NCI-H510A treated with DMSO at 0.1 percent for 48 hours (cell line): ENCODE results near the gene BRMS1.
"Not testable (repeated sequence)": the region's sequence is repeated elsewhere in the genome, so short reads cannot be mapped to it uniquely, and the experiment has no call there.

Source experiments
- DNase-seq: peaks from one replicate; lab custom pipeline; 2025; lab: John Stamatoyannopoulos, UW

BRMS1 gene, protein sequence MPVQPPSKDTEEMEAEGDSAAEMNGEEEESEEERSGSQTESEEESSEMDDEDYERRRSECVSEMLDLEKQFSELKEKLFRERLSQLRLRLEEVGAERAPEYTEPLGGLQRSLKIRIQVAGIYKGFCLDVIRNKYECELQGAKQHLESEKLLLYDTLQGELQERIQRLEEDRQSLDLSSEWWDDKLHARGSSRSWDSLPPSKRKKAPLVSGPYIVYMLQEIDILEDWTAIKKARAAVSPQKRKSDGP

DNA sequence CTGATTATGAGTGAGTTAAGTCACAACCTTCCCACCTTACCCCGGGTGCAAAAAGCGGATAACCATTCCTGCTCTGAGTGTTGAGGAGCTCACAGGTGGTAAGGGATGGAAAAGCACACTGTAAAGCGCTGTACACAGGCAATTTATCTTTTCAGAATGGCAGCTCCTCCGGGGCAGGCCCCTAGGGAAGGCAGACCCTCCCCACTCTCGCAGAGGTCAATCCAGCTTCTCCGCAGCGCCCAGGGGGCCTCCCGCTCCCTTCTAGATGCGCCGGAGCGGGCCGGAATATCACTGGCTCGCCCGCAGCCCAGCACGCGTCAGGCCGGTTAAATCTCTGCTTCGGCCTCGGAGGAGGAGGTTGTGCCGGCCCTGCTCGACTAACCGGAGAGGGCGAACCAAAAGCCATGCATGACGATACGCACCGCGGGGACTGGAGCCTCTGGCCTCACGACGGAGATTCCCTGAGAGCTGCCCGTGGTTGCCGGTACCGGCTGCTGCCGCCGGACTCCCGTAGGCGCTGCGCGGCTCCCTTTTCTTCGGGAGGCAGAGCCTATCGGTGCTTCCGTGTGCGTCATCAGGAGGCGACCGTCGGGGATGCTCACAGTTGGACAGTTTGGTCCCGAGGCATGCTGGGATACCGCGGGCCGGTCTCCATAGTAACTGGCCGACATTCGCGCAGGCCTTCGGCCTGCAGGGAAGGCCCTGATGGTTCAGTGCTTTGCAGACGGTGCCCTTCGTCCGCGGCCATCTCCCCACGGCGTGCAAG lies at the start of gene BRMS1:
BRMS1 (minus strand) TSS at position 555 of the 766 bp plus-strand sequence. CDS start 2,870 bp downstream, outside the sequence.
- peak; percentile 86 for DNase-seq

DNA sequence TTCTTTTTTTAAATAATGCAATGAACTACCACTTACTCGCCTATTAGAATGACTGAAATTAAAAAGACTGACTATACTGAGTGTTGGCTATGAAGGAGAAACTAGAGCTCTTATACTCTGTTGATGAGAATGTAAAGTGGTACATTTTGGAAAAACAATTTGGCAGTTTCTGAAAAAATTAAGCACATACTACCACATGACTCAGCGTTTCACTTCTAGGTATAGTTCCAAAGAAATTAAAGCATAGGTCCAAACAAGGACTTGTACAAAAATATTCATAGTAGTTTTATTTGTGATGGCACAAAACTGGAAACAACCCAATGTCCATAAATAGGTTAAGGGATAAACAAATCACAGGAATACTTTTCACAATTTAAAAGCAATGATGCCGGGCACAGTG lies 49.0 kb upstream of the BRMS1 start:
- DNase-seq = no peak

DNA sequence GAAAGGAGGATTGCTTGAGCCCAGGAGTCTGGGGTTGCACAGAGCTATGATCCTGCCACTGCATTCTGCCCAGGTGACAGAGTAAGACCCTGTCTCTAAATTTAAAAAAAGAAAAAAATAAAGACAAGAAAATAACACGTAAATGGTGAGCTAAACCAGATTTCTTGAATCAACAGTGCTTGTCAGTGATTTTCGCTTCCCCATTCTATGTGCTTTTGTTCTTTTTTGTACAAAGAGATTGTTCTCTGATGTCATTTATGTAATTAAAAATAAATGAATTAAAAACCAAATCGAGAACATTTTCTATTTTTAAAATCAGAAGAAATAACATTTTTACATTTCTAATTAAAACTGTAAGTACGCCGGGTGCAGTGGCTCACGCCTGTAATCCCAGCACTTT lies 46.4 kb upstream of the BRMS1 start:
- no peak for DNase-seq

DNA sequence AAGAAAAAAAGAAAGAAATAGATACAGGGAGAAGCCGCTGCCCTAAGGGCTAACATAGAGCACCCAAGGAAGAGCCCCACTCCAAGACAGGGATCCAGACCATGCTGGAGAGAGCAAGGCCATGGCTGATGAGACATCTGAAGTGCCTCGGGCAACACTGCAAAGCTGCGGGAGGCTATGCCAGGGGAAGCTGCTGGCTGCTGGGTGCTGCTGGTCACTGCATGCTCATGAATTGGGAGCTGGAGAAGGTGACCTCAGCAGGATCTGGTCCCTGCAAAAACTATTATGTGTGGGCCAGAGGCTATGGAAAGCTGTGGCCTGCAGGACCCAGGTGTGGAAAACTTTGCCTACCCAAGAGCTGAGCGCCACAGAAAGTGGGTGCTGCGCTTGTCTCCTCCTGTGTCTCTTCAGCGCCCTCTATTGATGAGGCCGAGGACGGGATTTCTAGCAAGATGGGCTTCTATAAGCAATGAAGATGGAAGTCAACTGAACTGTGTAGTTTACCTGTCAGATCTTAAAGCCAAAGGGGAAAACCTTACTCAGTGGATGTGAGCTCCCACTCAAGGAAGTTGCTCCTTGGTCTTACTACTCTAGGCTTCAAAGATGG lies 44.0 kb upstream of the BRMS1 start:
- peak; percentile 86 for DNase-seq

DNA sequence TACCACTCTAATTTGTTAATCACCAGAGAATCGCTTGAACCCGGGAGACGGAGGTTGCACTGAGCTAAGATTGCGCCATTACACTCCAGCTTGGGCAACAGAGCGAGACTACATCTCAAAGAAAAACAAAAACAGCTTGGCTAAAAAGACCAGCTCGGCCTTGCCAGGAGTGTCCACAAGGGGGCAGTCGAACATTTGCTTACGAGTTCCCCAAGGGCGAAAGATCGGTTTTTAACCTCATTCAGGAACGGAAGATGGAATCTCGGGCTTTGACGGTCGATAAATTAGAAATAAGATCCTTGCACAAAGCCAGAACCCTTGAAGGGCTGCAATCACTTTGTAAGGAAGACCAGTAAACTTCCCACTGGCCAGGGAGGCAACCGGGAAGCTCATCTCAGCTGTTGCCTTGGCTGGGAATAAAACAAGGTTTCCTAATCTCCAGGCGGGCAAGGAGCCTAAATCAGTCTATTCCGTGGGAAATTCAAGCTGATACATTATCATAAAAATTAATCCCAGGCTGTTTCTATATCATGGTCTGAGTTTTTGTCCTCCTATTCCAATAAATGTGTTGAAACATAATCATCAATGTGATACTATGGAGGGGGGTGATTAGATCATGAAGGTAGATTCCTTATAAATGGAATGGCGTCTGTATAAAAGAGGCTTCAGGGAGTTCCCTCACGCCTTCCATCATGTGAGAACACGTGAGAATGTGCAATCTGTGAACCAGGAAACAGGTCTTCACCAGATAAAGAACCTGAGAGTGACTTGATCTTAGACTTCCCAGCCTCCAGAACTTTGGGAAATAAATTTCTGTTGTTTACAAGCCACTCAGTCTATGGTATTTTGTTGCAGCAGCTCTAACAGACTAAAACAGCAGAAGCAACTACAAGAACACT lies 41.5 kb upstream of the BRMS1 start:
- DNase-seq = peak; percentile 76

DNA sequence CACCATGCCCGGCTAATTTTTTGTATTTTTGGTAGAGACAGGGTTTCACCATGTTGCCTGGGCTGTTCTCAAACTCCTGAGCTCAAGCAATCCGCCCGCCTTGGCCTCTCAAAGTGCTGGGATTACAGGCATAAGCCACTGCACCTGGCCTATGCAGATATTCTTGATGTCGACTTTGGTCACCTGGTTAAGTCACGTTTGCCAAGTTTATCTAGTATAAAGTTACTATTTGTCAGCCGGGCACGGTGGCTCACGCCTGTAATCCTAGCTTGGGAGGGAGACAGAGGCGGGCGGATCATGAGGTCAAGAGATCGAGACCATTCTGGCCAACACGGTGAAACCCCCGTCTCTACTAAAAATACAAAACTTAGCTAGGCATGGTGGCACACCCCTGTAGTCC lies 39.4 kb upstream of the BRMS1 start:
- peak; percentile 31 for DNase-seq

DNA sequence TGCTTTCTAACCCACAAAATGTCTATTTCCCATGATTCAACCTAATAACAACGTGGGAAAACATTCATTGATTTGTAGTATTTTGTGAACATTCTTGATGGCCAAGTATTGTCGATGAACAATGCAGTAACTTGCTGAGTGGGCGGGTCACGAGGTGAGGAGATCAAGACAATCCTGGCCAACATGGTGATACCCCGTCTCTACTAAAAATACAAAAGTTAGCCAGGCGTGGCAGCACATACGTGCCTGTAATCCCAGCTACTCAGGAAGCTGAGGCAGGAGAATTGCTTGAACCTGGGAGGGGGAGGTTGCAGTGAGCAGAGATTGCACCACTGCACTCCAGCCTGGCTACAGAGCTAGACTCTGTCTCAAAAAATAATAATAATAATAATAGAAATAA lies 35.4 kb upstream of the BRMS1 start:
- peak; percentile 16 for DNase-seq

DNA sequence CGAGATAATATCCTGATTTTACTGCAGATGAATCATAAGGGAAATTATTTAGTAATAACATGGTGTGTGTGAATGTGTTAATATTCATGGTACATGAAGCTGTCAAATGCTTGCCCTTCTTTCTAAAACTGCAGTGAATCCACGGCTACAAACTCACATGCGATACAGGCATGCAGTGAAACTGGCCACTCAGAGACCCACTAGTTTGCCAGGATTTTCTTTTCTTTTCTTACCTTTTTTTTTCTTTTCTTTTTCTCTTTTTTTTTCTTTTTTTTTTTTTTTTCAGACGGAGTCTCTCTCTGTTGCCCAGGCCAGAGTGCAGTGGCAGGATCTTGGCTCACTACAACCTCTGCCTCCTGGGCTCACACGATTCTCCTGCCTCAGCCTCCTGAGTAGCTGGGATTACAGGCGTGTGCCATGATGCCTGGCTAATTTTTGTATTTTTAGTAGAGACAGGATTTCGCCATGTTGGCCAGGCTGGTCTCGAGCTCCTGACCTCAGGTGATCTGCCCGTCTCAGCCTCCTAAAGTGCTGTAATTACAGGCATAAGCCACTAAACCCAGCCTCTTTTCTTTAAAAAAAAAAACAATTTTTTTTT lies 28.9 kb upstream of the BRMS1 start:
- not testable (repeated sequence) for DNase-seq

DNA sequence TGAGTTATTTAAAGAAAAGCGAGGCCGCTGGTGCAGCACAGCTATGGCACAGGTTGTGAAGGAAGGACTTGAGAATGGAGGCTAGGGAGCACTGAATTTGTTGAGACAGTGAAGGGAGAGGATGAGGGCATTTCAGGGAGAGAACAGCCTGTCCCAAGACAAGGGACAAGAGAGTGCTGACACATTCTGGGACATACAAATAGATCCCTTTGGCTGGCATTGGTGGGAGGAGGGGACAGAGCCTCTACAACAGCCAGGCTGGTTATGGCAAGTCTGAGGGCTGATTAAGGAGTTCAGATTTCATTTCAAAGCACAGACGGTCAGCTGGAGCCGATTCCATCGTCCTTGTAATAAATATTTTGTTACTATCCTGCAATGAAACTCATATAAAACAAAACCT lies 28.4 kb upstream of the BRMS1 start:
- DNase-seq = no peak

DNA sequence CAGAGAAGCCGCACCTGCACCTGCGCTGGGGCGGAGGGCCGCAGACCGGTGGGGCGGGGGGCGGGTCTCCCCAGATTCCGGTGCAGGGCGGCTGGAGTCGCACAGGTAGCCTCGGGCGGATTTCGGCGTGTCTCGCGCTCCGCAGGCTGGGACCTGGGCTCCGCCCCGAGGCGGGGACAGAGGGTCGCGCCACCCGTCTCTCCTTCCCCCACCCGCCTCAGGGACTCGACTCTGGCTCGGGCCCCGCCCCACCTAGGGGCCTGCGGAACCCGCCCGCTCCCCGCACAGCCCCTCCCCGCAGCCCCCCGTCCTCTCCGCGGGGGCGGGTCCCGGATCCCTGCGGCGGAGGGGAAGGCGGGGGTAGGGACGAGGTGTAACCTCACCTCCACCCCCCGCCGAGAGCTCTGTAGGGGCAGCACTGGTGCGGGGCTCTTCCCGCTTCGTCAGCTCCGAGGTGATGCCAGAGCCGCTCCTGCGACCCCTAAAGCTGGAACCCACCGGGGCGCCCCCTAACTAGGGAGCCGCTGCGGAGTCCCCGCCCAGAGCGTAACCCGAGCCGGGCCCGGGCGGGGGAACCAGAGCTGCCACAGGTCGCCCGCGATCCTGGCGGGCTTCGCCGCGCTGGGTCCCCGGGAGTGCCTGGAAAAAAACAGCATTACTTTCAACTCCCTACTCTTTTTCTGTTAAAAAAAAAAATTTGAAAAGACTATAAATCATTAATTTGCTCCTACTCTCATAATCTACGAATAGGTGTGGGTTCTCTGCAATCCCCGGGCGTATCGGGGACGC lies 26.9 kb upstream of the BRMS1 start, which contains the start of gene SLC29A2:
SLC29A2 (minus strand) TSS at position 134 of the 789 bp plus-strand sequence. CDS start 169 bp downstream, outside the sequence.
- DNase-seq = peak; percentile 88

DNA sequence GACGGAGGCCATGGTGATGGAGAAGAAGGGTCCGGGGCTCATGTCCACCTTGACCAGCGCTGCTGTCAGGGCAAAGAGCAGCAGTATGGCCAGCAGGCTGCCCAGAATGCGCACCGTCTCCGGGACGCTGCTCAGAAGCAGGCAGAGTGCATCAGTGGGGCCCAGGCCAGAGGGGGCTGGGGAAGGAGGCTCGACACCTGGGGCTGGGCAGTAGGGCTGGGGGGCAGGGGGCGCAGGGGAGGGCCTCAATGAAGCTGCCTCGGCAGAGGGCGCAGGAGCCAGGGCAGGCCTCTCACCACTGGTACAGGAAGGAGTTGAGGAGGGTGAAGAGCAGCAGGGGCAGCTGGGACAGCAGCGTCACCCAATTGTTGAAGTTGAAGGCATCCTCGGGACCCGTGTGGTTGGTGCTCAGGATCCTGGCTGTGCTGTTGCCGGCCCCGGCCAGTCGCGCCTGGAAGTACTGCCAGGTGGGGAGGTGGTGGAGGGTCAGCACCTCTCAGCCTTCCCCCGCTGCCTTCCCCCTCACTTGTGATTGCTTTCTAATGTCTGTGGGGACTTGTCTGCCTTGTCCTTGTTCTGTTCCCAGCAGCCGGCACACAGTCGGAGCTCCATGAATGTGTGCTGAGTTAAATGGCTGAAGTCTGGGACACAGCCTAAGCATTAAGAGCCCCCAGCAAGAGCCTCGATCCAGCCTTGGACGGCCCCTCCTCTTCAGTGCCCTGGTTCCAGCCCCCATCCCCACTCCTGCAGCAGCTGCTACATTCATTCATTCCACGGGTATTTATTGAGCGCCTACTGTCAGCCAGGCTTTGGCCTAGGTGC lies 24.4 kb upstream of the BRMS1 start:
- no peak for DNase-seq

DNA sequence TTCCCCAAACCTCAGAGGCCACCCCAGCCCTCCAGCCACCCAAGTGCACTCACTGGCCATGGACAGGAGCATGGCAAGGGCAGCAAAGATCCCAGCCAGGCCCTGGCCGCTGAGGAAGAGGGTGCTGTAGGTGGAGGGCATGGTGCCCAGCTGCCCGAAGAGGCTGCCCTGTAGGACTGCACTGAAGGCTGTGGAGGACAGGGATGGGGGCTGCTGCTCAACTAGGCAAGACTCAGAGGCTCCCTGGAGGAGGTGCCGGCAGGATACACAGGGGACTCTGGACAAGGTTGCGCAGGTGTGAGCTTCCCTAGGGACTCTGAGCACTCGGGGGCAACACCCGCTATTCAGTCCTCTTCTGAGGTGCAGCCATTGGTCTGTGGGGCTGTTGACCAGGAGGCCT lies 23.6 kb upstream of the BRMS1 start:
- no peak for DNase-seq

DNA sequence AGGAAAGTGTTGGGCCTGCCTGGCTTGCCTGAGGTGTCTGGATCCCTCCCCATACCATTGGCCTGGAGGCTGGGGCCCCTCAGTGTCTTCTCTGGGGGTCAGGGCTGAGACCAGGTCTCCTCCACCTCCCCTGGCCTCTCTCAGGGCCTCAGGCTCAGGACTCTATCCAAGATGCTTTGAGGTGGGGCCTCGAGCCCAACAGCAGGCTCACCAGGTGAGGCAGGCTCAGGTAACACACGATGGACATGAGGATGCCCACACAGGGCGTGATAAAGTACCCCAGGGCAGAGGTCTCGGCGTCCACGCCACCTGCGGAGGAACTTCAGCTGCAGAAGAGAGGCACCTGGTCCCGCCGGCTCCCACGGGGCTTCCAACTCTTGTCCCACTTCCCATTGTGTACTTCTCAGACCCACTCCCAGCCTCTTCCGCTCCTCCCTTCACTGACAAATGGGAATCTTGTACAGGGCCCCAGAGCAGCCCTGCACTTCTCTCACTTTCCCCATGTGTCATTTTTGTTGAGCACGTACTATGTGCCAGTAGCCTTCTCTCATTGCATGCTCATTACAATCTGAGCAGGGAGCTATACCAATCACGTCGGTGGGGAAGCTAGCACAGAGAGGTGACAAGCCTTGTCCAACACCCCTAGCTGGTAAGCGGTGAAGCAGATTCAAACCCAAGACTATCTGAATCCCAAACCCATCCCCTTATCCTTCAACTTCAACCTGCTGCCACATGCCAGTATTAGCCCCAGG lies 22.8 kb upstream of the BRMS1 start:
- DNase-seq = no peak

DNA sequence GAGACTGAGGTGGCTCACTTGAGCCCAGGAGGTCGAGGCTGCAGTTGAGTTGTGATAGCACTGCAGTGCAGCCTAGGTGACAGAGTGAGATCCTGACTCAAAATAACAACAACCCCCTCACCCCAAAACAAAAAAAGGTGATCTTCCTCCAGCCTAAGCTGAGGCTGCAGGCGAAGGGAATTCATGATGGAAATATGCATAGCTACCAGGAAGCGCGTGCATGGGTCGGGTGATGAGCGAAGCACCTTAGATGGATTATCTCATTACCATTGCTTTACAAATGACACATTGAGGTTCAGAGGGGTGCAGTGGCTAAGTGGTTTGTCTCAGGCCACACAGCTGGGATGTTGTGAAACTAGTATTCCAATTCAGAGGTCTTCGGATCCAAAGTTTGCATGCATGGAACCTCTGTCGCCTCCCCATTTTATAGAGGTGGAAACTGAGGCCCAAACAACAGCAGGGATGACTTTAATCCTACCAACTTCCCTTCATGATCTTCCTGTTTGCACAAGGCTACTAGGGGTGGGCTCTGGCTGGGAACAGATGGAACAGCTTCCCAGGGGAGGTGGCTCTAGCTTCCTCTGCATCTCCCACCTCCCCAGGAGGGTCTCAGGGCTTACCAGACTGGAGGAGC lies 22.1 kb upstream of the BRMS1 start:
- no peak for DNase-seq

DNA sequence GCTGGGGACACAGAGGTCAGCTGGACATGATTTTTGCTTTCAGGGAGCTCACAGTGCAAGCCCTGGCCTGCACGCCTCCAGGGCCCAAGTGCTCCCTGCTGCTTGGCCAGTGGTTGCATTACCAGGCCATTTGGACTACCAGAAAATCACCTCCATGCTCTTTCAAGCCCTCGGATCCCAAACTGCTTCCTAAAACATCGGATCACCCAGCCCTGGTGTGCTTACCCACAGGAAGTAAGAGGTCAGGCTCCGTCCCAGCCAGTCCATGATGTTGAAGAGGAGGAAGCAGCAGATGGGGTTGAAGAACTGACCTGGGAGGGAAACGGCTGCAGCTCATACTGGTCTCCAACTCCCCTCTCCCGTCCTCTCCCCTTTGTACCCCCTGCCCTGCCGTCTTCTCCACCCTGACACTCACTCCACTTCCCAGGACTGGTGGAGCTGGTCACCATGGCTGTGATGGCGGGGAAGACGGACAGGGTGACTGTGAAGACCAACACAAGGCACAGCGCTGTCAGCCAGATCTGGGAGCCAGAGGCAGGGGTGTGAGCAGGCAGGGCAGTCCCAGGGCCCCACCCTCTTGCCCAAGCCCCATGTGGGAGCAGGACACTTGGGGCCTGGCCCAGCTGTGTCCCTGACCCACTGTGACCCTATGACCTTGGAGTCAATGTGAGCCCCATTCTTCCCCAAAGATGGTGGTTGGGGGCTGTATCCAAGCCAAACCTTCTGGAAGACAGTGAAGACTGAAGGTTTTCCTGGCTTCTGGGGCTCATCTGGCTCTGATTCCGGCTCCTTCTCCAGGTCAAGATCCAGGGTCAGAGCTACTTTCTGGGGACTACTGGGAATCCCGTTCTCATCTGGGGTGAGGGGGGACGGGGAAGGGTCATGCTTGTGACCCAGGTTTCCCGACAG lies 21.1 kb upstream of the BRMS1 start:
- DNase-seq = no peak

DNA sequence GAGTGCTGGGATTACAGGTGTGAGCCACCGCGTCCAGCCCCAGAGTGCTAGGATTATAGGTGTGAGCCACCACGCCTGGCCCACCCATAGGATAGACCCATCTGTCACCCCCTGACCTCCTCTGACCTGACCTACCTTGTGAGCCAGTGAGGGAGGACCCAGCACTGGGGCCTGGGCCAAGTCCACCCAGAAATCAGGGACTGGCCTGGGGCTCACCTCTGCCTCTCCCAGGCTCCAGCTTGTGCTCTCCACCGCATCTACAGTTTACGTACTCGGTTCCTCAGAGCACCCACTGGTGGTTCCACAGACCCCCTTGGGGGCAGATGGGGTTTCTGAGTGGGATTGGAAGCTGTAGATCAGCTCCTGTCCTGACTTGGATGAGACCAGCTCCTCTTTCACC lies 20.3 kb upstream of the BRMS1 start:
- DNase-seq = no peak

DNA sequence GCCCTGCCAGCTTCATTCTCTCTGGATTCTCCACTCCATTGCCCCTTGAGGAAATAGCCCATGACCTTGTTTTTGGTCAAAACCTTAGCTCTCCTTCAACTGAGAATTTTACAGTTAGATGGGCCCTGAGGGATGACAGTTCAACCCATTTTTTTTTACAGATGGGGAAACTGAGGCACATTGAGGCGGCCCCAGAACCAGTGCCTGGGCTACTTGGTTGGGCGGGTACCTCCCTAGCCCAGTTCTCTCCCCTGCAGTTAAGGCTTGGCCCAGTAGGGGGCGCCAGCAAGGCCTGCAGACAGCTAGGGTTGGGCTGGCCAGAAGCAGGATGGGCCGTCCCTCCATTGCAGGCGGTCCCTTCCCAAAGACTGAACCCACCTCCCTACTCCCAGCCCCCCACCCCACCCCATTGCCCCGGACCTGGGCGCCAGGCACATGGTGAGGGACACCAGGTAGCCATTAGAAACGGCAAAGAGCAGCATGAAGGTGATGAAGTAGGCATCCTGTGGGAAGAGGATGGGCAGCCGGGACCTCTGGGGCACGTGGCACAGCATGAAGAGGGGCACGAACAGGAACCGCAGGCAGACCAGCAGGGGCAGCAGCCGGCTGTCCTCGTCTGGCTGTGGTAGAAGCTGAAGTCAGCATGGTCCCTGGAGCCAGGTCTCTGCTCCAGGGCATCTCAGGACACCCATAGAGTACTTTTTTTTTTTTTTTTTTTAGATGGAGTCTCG lies 19.1 kb upstream of the BRMS1 start:
- peak; percentile 41 for DNase-seq
